Measurements from ENCODE around the gene GJC3.
"Not testable (repeated sequence)": the region's sequence is repeated elsewhere in the genome, so short reads cannot be mapped to it uniquely, and the experiment has no call there.

Gene GJC3

GRCh38 chr7:99930376-99930775, 956 bp upstream of the GJC3 start:
- DNase-seq (ENCODE audit: low spot score) = no peak
- FAIRE-seq = no peak

DNA sequence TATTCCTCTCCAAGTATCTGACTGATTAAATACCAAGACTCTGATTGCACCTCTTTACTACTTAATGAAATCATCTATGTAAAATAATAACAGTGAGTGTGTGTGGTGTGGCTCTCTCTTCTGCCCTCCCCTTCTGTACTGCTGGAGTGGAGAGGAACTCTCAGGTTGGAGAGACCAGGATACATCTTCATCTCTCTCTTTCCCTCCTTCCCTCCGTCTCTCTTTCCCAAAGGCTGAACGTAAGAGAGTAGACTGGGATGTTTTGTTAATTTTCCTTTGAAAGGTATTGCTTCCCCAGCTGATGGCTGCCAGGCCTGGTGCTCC, 272 bp upstream of the GJC3 start:
- DNase-seq (ENCODE audit: low spot score) (no peak), FAIRE-seq (no peak)

DNA sequence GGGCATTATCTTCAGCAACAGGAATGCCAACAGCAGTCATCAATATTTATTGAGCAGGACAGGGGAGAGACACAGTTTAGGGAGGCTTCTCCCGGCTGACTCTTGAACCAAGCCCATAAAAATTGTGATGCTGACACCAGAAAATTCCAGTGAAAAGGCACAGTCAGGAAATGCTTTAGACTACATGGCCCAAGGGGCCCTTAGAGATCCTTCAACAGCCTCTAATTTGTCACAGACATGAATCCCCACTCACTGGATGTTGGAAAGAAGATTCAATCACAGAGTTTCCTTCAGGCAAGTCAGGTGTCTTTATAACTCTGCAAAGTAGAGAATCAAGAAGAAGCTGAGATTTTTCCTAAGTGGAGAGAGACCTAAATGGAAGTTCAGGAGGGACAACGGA, 1.2 kb downstream of the GJC3 start:
- DNase-seq (ENCODE audit: low spot score) = no peak
- FAIRE-seq = no peak

GRCh38 chr7:99927536-99927935, 1.9 kb downstream of the GJC3 start:
- no peak for DNase-seq (ENCODE audit: low spot score)
- no peak for FAIRE-seq

DNA sequence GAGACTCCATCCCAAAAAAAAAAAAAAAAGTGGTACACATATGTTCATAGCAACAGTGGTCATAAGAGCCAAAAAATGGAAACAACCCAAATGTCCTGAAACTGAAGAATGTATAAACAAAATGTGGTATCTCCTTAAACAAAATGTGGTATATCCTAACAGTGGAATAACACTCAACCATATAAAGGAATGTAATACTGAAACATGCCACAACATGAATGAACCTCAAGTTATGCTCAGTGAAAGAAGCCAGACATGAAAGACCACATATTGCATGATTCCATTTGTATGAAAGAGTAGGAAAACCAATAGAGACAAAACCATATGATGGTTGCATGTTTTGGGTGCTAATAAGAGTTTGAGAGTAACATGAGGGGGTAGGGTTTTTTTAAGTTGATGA, 3.1 kb downstream of the GJC3 start:
- no peak for DNase-seq (ENCODE audit: low spot score)
- FAIRE-seq = no peak

DNA sequence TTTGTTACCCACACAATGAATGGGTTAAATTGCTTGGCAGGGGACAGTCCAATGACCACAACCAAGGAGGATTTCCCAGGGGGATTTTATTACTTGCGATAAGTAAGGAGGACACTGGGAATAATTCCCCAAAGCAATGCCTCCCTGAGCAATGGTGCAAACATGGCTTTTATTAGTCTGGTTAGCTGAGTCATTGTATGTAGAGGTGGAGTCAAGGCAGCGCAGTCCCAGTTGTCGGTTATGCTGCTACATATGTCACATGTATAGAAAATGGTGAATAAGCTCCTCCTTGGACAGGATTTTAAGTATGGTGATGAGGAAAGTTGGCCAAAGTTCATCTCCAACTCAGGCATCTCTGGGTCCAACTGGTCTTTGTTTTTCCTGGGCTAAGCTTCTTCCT, 6.2 kb downstream of the GJC3 start:
- DNase-seq (ENCODE audit: low spot score) = no peak
- FAIRE-seq = no peak

DNA sequence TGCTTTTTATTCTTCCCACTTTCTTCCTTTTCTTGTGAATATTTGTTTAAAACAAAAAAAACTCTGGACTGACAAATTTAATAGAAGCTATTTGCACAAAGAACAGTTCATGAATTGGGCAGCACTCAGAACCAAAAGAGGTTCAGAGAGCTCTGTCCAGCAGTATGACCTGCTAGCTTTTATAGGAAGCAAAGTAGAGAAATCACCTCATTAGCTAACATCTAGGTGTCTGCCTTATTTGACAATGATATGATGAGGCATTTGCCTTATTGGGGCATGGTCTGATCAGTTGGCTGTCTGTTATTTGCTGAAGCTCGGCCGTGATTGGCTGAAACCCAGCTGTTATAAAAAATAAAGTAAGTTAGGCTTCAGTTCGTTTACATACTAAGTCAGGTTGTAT, 9.3 kb downstream of the GJC3 start:
- no peak for FAIRE-seq
- DNase-seq (ENCODE audit: low spot score) = no peak

- no peak for DNase-seq (ENCODE audit: low spot score)
- FAIRE-seq = no peak
Observed at GRCh38 chr7:99919814-99920112, 9.7 kb downstream of the GJC3 start.

DNA sequence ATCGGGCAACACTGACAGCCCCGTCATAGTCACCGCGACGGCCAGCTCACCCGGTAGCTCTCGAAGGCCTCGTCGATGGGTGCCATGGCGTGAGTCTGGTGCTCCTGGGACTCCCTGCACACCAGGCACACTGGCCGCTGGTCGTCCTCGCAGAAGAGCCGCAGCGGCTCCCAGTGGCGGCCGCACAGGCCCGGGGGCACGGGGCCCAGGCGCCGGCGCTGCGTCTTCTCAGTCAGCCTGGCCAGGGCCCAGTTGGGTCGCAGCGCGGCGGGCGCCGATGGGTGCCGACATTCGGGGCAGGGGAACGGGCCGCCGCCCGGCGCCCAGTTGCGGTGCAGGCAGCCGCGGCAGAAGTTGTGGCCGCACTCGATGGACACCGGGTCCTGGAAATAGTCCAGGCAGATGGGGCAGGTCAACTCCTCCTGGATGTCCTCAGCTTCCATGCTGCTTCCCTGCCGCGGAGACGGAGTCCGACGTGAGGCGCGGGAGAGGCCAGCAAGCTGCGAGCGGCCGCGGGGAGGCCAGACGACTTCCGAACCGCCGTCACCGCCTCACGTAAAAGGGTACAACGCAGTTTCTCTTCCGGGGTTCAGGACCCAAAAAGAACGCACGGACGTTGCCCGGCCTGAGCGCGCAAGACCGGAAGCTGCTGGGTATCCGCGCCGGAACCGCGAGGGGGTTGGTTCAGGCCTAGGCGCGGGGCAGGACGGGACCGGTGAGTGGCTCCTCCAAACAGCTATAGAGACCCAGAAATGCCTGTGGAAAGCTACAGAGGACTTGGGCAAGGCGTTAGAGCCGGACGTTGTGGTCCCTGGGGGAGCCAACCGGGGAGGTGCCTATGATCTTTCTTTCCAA, 10.2 kb downstream of the GJC3 start, which contains the start of gene TRIM4:
TRIM4 (minus strand) TSS at position 572 of the 855 bp plus-strand sequence; CDS start at position 443, 129 bp downstream.
- peak; percentile 79 for DNase-seq (ENCODE audit: low spot score)
- peak; percentile 68 for FAIRE-seq

DNA sequence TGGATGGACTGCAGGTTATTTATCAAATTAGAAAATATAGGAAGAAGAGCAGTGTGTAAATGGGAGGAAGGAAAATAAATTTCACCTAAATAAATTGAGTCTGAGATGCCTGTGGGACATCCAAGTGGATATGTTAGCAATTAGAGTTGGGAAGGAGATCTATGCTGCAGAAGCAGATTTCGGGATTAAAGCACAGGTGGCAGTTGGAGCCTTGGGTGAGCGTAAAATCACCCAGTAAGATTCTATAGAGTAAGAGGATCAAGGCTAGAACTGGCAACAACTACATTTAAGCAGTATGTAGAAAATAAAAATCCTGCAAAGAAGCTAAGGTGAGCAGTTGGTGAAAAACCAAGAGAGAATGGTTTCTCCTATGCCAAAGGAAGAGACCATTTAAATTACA, 18.4 kb downstream of the GJC3 start:
- no peak for DNase-seq (ENCODE audit: low spot score)
- no peak for FAIRE-seq

GRCh38 chr7:99901581-99901980, 27.8 kb downstream of the GJC3 start:
- no peak for FAIRE-seq
- DNase-seq (ENCODE audit: low spot score) = no peak

- FAIRE-seq = no peak
- DNase-seq (ENCODE audit: low spot score) = no peak
Observed at GRCh38 chr7:99899830-99900519, 29.4 kb downstream of the GJC3 start.

DNA sequence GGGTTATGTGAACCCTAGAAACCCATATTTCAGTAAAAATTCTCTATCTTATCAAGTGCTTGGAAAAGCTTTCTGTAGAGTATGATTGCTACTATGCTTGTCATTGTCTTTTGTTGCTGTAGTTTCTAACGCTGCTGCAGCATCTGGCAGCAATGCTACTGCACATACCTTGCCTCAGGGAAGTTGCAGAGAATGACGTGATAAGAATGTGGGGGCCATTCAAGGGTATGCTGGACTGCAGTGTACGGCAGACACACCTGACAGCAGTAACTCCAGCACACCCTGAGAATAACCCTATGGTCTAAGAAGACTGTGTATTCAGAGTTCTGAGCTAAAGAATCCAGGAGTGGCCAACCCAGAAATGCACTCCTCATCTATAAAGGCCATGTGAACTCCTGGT, 30.6 kb downstream of the GJC3 start:
- DNase-seq (ENCODE audit: low spot score) = no peak
- no peak for FAIRE-seq

- no peak for FAIRE-seq
- no peak for DNase-seq (ENCODE audit: low spot score)
Observed at GRCh38 chr7:99898023-99898357, 31.4 kb downstream of the GJC3 start.

DNA sequence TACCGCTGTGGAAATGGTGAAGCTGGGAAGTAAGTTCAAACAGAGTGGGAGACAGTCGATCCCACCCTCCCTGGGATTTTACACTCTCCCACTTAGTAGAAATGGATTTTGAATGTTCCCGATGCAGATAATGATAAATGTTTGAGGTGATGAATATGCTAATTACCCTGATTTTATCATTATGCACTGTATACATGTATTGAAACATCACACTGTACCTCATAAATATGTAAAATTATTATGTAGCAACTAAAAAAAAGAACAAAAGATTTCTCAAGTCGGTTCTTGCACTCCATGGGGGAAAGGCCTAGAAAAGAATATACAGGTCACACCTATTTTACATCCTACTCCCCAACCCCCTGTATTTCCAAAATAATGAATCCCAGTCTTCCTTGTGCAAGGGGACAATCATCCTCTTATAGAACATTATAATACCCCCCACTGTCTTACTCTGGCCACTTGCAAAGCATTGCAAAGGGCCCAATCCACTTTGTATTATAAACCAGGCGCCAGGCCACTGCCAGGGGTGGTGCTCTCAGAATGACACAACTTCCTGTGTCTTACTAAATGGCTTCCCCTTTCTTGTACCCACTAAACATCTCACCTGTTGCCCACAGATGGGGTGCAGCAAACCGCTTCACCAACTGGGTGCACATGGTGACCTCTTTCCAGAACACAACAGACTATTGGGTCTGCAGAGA, 31.9 kb downstream of the GJC3 start:
- no peak for DNase-seq (ENCODE audit: low spot score)
- no peak for FAIRE-seq

DNA sequence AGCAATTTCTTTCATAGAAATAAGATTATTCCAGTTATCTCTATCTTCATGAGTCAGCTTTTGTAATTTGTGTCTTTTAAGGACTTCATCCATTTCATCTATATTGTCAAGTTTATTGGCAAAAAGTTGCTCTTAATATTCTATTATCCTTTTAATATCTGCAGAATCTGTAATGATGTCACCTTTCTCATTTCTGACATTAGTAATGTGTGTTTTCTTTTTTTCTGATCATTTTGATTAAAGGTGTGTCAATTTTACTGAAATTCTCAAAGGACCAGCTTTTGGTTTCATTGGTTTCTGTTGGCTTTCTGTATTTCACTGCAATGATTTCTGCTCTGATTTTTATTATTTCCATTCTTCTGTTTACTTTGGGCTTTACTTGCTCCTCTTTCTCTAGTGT, 34.7 kb downstream of the GJC3 start:
- DNase-seq (ENCODE audit: low spot score) = no peak
- no peak for FAIRE-seq

GRCh38 chr7:99893280-99893679, 36.1 kb downstream of the GJC3 start:
- DNase-seq (ENCODE audit: low spot score) = no peak
- no peak for FAIRE-seq

- not testable (repeated sequence) for FAIRE-seq; DNase-seq (ENCODE audit: low spot score)
Observed at GRCh38 chr7:99890348-99890747, 39.1 kb downstream of the GJC3 start.

DNA sequence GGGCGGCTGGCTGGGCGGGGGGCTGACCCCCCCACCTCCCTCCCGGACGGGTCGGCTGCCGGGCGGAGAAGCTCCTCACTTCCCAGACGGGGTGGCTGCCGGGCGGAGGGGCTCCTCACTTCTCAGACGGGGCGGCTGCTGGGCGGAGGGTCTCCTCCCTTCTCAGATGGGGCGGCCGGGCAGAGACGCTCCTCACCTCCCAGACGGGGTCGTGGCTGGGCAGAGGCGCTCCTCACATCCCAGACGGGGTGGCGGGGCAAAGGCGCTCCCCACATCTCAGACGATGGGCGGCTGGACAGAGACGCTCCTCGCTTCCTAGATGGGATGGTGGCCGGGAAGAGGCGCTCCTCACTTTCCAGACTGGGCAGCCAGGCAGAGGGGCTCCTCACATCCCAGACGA, 41.1 kb downstream of the GJC3 start:
- DNase-seq (ENCODE audit: low spot score); FAIRE-seq: not testable (repeated sequence)

DNA sequence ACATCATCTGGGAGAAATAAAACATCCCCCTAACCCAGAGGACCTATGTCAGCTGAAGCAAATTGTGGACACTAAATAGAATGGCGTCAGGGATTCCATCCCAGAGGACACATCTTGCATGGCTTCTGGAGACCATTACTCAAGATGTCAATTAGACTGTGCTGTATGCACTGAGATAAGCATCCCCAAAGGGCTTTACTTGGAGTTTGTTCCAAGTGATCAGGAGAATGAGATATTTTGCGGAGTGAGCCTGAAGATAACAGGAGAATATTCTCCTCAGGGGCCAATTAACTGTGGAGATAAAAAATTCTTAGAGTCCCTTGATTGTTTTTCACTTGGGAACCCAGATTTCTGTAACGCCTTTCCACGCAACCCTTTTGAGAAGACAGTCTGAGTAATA, 48.0 kb downstream of the GJC3 start:
- no peak for DNase-seq (ENCODE audit: low spot score)
- no peak for FAIRE-seq

- no peak for DNase-seq (ENCODE audit: low spot score)
- no peak for FAIRE-seq
Observed at GRCh38 chr7:99876933-99877332, 52.5 kb downstream of the GJC3 start, which contains the start of gene OR2AE1. OR2AE1 (minus strand) TSS chr7:99877033; CDS start chr7:99877033, 0 bp downstream.

GRCh38 chr7:99876491-99876890, 52.9 kb downstream of the GJC3 start:
- no peak for FAIRE-seq
- no peak for DNase-seq (ENCODE audit: low spot score)

All from RCC 7860 (cell line).